Panc1 (cell line): ENCODE results near the gene ASF1B.

Experiments
- CTCF ChIP-seq: fragments of 450-650 bp; IDR thresholded peaks from 2 replicates; pipeline ENCODE4 v1.5.1; 2017; ENCODE audit warnings: mild to moderate bottlenecking
- POLR2AphosphoS5 ChIP-seq: IDR thresholded peaks from 2 replicates; pipeline ENCODE4 v1.6.1; 2012; ENCODE audit warnings: mild to moderate bottlenecking, low read depth, low read length, moderate library complexity
- REST ChIP-seq, 2 experiments: IDR thresholded peaks; 2 replicates each; pipeline ENCODE4 v1.6.1; 2011 to 2012; ENCODE audit warnings: low read depth in 2 of 2, control low read depth in 1 of 2, low read length in 1 of 2, mild to moderate bottlenecking in 1 of 2, moderate library complexity in 1 of 2; ENCODE audit not compliant: insufficient read depth in 1 of 2
- SIN3A ChIP-seq: IDR thresholded peaks from 2 replicates; pipeline ENCODE4 v1.6.1; 2012; ENCODE audit warnings: low read depth, mild to moderate bottlenecking, low read length, moderate library complexity, borderline replicate concordance; ENCODE audit not compliant: insufficient read depth

GRCh38 chr19:14185158-14185557 lies 48.8 kb upstream of the ASF1B start:
- TF ChIP-seq CTCF, result no peak
- no peak for TF ChIP-seq SIN3A
- no peak for TF ChIP-seq REST (IDR thresholded peaks at IDR 0.05; ENCODE audit: insufficient read depth in 1 of 2, low read depth in 2 of 2, low read length in 1 of 2)
- no peak for TF ChIP-seq POLR2AphosphoS5
